ENCODE measurements around the gene GINS2. TPM values are rescaled to one million over a fixed set of nuclear protein-coding genes. Genes with fewer than 3 reads are reported as not detected.

The GINS2 gene
- 27.0 and 37.3 TPM in 2 replicates for total RNA-seq (2014; rRNA removed; shearing (Covaris generic); ENCODE audit: low replicate concordance)

- DNase-seq (ENCODE audit: low read depth), result peak; percentile 81
- in situ Hi-C loops (cut with HindIII; ENCODE audit: low pct_unique_long_range_greater_than_20kb, low sequenced_read_pairs), result no loop called here
Observed at GRCh38 chr16:85688586-85689284, at the start of gene GINS2. Gene GINS2, minus strand, starts transcription at chr16:85688954. Its CDS starts 56 bp downstream, at chr16:85688898.

- DNase-seq (ENCODE audit: low read depth), result no peak
- in situ Hi-C loops (cut with HindIII; ENCODE audit: low pct_unique_long_range_greater_than_20kb, low sequenced_read_pairs), result no loop called here
Observed at GRCh38 chr16:85736921-85737320, 48.2 kb upstream of the GINS2 start.

- in situ Hi-C loops (cut with HindIII; ENCODE audit: low pct_unique_long_range_greater_than_20kb, low sequenced_read_pairs), result no loop called here
- no peak for DNase-seq (ENCODE audit: low read depth)
Observed at GRCh38 chr16:85735946-85736345, 47.2 kb upstream of the GINS2 start.

- in situ Hi-C loops (cut with HindIII; ENCODE audit: low pct_unique_long_range_greater_than_20kb, low sequenced_read_pairs), result no loop called here
- DNase-seq (ENCODE audit: low read depth), result no peak
Observed at GRCh38 chr16:85735225-85735635, 46.5 kb upstream of the GINS2 start.

GRCh38 chr16:85734311-85735017 lies 45.7 kb upstream of the GINS2 start:
- DNase-seq (ENCODE audit: low read depth), result no peak
- in situ Hi-C loops (cut with HindIII; ENCODE audit: low pct_unique_long_range_greater_than_20kb, low sequenced_read_pairs), result no loop called here

GRCh38 chr16:85733839-85734170 lies 45.1 kb upstream of the GINS2 start:
- in situ Hi-C loops (cut with HindIII; ENCODE audit: low pct_unique_long_range_greater_than_20kb, low sequenced_read_pairs), result no loop called here
- DNase-seq (ENCODE audit: low read depth), result no peak

- in situ Hi-C loops (cut with HindIII; ENCODE audit: low pct_unique_long_range_greater_than_20kb, low sequenced_read_pairs), result no loop called here
- DNase-seq (ENCODE audit: low read depth), result no peak
Observed at GRCh38 chr16:85733155-85733838, 44.5 kb upstream of the GINS2 start.

GRCh38 chr16:85731179-85731578 lies 42.4 kb upstream of the GINS2 start:
- in situ Hi-C loops (cut with HindIII; ENCODE audit: low pct_unique_long_range_greater_than_20kb, low sequenced_read_pairs), result no loop called here
- DNase-seq (ENCODE audit: low read depth), result no peak

GRCh38 chr16:85730186-85730465 lies 41.4 kb upstream of the GINS2 start:
- in situ Hi-C loops (cut with HindIII; ENCODE audit: low pct_unique_long_range_greater_than_20kb, low sequenced_read_pairs), result no loop called here
- DNase-seq (ENCODE audit: low read depth), result no peak

- in situ Hi-C loops (cut with HindIII; ENCODE audit: low pct_unique_long_range_greater_than_20kb, low sequenced_read_pairs), result no loop called here
Observed at GRCh38 chr16:85729452-85730185, 40.9 kb upstream of the GINS2 start.

GRCh38 chr16:85728879-85729278 lies 40.1 kb upstream of the GINS2 start:
- in situ Hi-C loops (cut with HindIII; ENCODE audit: low pct_unique_long_range_greater_than_20kb, low sequenced_read_pairs), result no loop called here
- no peak for DNase-seq (ENCODE audit: low read depth)

More at GRCh38 chr16:85729452-85730185, 40.9 kb upstream of the GINS2 start:
- DNase-seq (ENCODE audit: low read depth), result no peak

- in situ Hi-C loops (cut with HindIII; ENCODE audit: low pct_unique_long_range_greater_than_20kb, low sequenced_read_pairs), result no loop called here
- DNase-seq (ENCODE audit: low read depth), result no peak
Observed at GRCh38 chr16:85724936-85725335, 36.2 kb upstream of the GINS2 start.

GRCh38 chr16:85724126-85724879 lies 35.5 kb upstream of the GINS2 start:
- no peak for DNase-seq (ENCODE audit: low read depth)
- in situ Hi-C loops (cut with HindIII; ENCODE audit: low pct_unique_long_range_greater_than_20kb, low sequenced_read_pairs), result no loop called here

GRCh38 chr16:85722128-85722893 lies 33.6 kb upstream of the GINS2 start:
- no peak for DNase-seq (ENCODE audit: low read depth)
- in situ Hi-C loops (cut with HindIII; ENCODE audit: low pct_unique_long_range_greater_than_20kb, low sequenced_read_pairs), result no loop called here

- peak; percentile 39 for DNase-seq (ENCODE audit: low read depth)
Observed at GRCh38 chr16:85720302-85720637, 31.5 kb upstream of the GINS2 start.

GRCh38 chr16:85719605-85720301 lies 31.0 kb upstream of the GINS2 start:
- DNase-seq (ENCODE audit: low read depth), result no peak

More at GRCh38 chr16:85720302-85720637, 31.5 kb upstream of the GINS2 start:
- in situ Hi-C loops (cut with HindIII; ENCODE audit: low pct_unique_long_range_greater_than_20kb, low sequenced_read_pairs), result no loop called here

GRCh38 chr16:85718682-85719081 lies 29.9 kb upstream of the GINS2 start:
- in situ Hi-C loops (cut with HindIII; ENCODE audit: low pct_unique_long_range_greater_than_20kb, low sequenced_read_pairs), result no loop called here
- no peak for DNase-seq (ENCODE audit: low read depth)

More at GRCh38 chr16:85719605-85720301, 31.0 kb upstream of the GINS2 start:
- in situ Hi-C loops (cut with HindIII; ENCODE audit: low pct_unique_long_range_greater_than_20kb, low sequenced_read_pairs), result no loop called here

All from Caki2 (cell line).